Measurements from ENCODE around the gene TIE1. TPM values are rescaled to one million over a fixed set of nuclear protein-coding genes. Genes with fewer than 3 reads are reported as not detected.

TIE1 gene
- total RNA-seq, 1 experiment from 2014 or later = not detected

GRCh38 chr1:43357251-43357650 is 56.5 kb downstream of the TIE1 start:
- ChIA-PET CTCF (interaction anchor here (0.6 to 1.2 kb wide), 2 partner anchors 19 to 114 kb away, joined by 3 to 5 read pairs; partner anchors contain the start of gene MPL), POLR2A (ENCODE audit: unreplicated experiment) (no interaction called here)
- DNase-seq = no peak
- TF ChIP-seq CTCF (conservative IDR thresholded peaks at IDR 0.05) (no peak), EZH2 (IDR thresholded peaks at IDR 0.05; ENCODE audit: low read depth) (no peak)
- H3K9me2 ChIP-seq (ENCODE audit: insufficient read depth) = no peaks in the 10 kb centered on the region
- no peaks in the 10 kb centered on the region for H3K9me3 ChIP-seq (ENCODE audit: insufficient read depth, low read depth)
- no TSS peak for BruUV-seq (replicated peaks)
- peaks cover 39% of the 10 kb centered on the region; the same call in 1 of the 2 replicates for H3F3A ChIP-seq (ENCODE audit: insufficient read depth, low read depth)
- peak overlapping the region; percentile 86; the same call in 1 of the 2 replicates for H3K4me2 ChIP-seq
- H3K4me1 ChIP-seq (replicated peaks; ENCODE audit: insufficient read depth) = peaks cover 32% of the 10 kb centered on the region
- peaks cover 43% of the 10 kb centered on the region for H3K79me2 ChIP-seq (ENCODE audit: low read depth)
- H4K20me1 ChIP-seq (ENCODE audit: insufficient read depth) = 0 out of 2 replicates have a peak, but pooled peaks cover 3% of the 10 kb centered on the region
- intact Hi-C loops (cut with micrococcal nuclease; ENCODE audit: unreplicated experiment) = loop anchor here (5.0 kb wide), 1 partner anchor 170 kb away; no protein-coding TSS in a partner anchor
- H3K36me3 ChIP-seq (ENCODE audit: low read depth) = peaks cover 18% of the 10 kb centered on the region
- peak overlapping the region; percentile 86; the same call in 1 of the 2 replicates for H3K4me3 ChIP-seq
- no peak overlapping the region for H2AFZ ChIP-seq
- H3K27ac ChIP-seq = no peak overlapping the region
- H3K27me3 ChIP-seq (ENCODE audit: insufficient read depth, low read depth) = no peaks in the 10 kb centered on the region

- peak; percentile 49 to 62 for DNase-seq
- H3K9me2 ChIP-seq (ENCODE audit: insufficient read depth) = no peaks in the 10 kb centered on the region
- 0 out of 2 replicates have a peak, but pooled peaks cover 3% of the 10 kb centered on the region for H4K20me1 ChIP-seq (ENCODE audit: insufficient read depth)
- peak overlapping the region; percentile 86 for H3K4me2 ChIP-seq
- H3K9me3 ChIP-seq (ENCODE audit: insufficient read depth, low read depth) = no peaks in the 10 kb centered on the region
- intact Hi-C loops (cut with micrococcal nuclease; ENCODE audit: unreplicated experiment) = loop anchor here (1.0 to 5.0 kb wide), 8 partner anchors 8 to 169 kb away; partner anchors contain the start of genes C1orf210, MED8 and SZT2
- peak overlapping the region; percentile 83 for H3K27ac ChIP-seq
- H3K36me3 ChIP-seq (ENCODE audit: low read depth) = peaks cover 20% of the 10 kb centered on the region
- H3K27me3 ChIP-seq (ENCODE audit: insufficient read depth, low read depth) = no peaks in the 10 kb centered on the region
- BruUV-seq (replicated peaks) = TSS peak; percentile 79
- peaks cover 49% of the 10 kb centered on the region for H3K79me2 ChIP-seq (ENCODE audit: low read depth)
- H3K4me3 ChIP-seq = peak overlapping the region; percentile 86
- POLR2A ChIA-PET (ENCODE audit: unreplicated experiment) = interaction anchor here (0.6 to 1.6 kb wide), 15 partner anchors 8 to 424 kb away, joined by 3 to 13 read pairs (median 5); partner anchors contain the start of genes C1orf210 and TMEM125
- peaks cover 49% of the 10 kb centered on the region; the same call in 1 of the 2 replicates for H3F3A ChIP-seq (ENCODE audit: insufficient read depth, low read depth)
- peaks cover 39% of the 10 kb centered on the region for H3K4me1 ChIP-seq (replicated peaks; ENCODE audit: insufficient read depth)
- TF ChIP-seq CTCF (conservative IDR thresholded peaks at IDR 0.05) (peak; percentile 64), EZH2 (IDR thresholded peaks at IDR 0.05; ENCODE audit: low read depth) (no peak)
- CTCF ChIA-PET = interaction anchor here (0.6 to 1.3 kb wide), 11 partner anchors 8 to 436 kb away, joined by 3 to 10 read pairs (median 4); partner anchors contain the start of genes C1orf210 and MPL
- H2AFZ ChIP-seq = peak overlapping the region; percentile 96
Measured at GRCh38 chr1:43358121-43358745, 57.5 kb downstream of the TIE1 start.

GRCh38 chr1:43358746-43359693 is 58.2 kb downstream of the TIE1 start, which contains the start of gene CDC20:
Gene CDC20, plus strand, starts transcription at chr1:43358981. Its CDS starts 235 bp downstream, at chr1:43359216.
- 0 out of 2 replicates have a peak, but pooled peaks cover 3% of the 10 kb centered on the region for H4K20me1 ChIP-seq (ENCODE audit: insufficient read depth)
- H3F3A ChIP-seq (ENCODE audit: insufficient read depth, low read depth) = peaks cover 57% of the 10 kb centered on the region
- BruUV-seq (replicated peaks) = TSS peak; percentile 65
- no peaks in the 10 kb centered on the region for H3K9me2 ChIP-seq (ENCODE audit: insufficient read depth)
- ChIA-PET CTCF (interaction anchor here (0.6 to 1.3 kb wide), 7 partner anchors 9 to 437 kb away, joined by 3 to 10 read pairs (median 3); partner anchors contain the start of gene C1orf210), POLR2A (ENCODE audit: unreplicated experiment) (interaction anchor here (0.6 to 1.6 kb wide), 15 partner anchors 9 to 425 kb away, joined by 3 to 13 read pairs (median 5); partner anchors contain the start of genes C1orf210 and TMEM125)
- H3K27ac ChIP-seq = peak within 1 kb of the TSS; percentile 83
- peaks cover 47% of the 10 kb centered on the region for H3K4me1 ChIP-seq (replicated peaks; ENCODE audit: insufficient read depth)
- peak within 1 kb of the TSS; percentile 86 for H3K4me2 ChIP-seq
- peak within 1 kb of the TSS; percentile 86 for H3K4me3 ChIP-seq
- H3K27me3 ChIP-seq (ENCODE audit: insufficient read depth, low read depth) = no peaks in the 10 kb centered on the region
- peak within 1 kb of the TSS; percentile 96 for H2AFZ ChIP-seq
- intact Hi-C loops (cut with micrococcal nuclease; ENCODE audit: unreplicated experiment) = loop anchor here (1.0 to 5.0 kb wide), 8 partner anchors 7 to 168 kb away; partner anchors contain the start of genes C1orf210, MED8 and SZT2
- H3K79me2 ChIP-seq (ENCODE audit: low read depth) = peaks cover 52% of the 10 kb centered on the region
- no peaks in the 10 kb centered on the region for H3K9me3 ChIP-seq (ENCODE audit: insufficient read depth, low read depth)
- peak; percentile 95 to 99 for DNase-seq
- TF ChIP-seq EZH2 (IDR thresholded peaks at IDR 0.05; ENCODE audit: low read depth) = no peak
- no peak for TF ChIP-seq CTCF (conservative IDR thresholded peaks at IDR 0.05)
- peaks cover 28% of the 10 kb centered on the region for H3K36me3 ChIP-seq (ENCODE audit: low read depth)
